HCT116 (cell line): Measurements from ENCODE around the gene DCLRE1C.

ENCODE experiments used
- ZFX ChIP-seq: fragments of 450-650 bp; IDR thresholded peaks from 2 replicates; pipeline ENCODE4 v1.6.1; 2017
- TF ChIP-seq, protein P1 (sequence below): IDR thresholded peaks from 2 replicates; pipeline ENCODE4 v1.6.1; 2012; ENCODE audit warnings: low read depth

DNA sequence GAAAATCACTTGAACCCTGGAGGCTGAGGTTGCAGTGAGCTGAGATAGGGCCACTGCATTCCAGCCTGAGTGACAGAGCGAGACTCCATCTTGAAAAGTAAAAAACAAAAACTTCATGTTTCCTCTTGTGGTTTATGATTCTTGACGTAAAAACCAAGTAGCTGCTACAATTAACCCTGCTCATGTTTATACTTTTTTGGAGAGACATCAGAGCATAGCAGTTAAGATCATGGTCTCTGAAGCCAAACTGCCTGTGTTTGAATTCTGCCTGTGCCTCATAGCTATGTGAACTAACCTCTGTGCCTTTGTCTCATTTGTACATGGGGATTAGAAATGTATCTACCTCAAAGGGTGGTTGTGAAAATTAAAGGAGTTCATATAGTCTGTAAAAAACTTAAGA, 48.0 kb downstream of the DCLRE1C start:
- TF ChIP-seq, protein P1, sequence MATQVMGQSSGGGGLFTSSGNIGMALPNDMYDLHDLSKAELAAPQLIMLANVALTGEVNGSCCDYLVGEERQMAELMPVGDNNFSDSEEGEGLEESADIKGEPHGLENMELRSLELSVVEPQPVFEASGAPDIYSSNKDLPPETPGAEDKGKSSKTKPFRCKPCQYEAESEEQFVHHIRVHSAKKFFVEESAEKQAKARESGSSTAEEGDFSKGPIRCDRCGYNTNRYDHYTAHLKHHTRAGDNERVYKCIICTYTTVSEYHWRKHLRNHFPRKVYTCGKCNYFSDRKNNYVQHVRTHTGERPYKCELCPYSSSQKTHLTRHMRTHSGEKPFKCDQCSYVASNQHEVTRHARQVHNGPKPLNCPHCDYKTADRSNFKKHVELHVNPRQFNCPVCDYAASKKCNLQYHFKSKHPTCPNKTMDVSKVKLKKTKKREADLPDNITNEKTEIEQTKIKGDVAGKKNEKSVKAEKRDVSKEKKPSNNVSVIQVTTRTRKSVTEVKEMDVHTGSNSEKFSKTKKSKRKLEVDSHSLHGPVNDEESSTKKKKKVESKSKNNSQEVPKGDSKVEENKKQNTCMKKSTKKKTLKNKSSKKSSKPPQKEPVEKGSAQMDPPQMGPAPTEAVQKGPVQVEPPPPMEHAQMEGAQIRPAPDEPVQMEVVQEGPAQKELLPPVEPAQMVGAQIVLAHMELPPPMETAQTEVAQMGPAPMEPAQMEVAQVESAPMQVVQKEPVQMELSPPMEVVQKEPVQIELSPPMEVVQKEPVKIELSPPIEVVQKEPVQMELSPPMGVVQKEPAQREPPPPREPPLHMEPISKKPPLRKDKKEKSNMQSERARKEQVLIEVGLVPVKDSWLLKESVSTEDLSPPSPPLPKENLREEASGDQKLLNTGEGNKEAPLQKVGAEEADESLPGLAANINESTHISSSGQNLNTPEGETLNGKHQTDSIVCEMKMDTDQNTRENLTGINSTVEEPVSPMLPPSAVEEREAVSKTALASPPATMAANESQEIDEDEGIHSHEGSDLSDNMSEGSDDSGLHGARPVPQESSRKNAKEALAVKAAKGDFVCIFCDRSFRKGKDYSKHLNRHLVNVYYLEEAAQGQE = no peak
- TF ChIP-seq ZFX = no peak
